NCI-H226 (cell line): ENCODE results near the gene VPS72.

Source experiments
- DNase-seq: peaks from one replicate; pipeline ENCODE4 v3.0.0-alpha.2; 2015

The VPS72 gene

DNA sequence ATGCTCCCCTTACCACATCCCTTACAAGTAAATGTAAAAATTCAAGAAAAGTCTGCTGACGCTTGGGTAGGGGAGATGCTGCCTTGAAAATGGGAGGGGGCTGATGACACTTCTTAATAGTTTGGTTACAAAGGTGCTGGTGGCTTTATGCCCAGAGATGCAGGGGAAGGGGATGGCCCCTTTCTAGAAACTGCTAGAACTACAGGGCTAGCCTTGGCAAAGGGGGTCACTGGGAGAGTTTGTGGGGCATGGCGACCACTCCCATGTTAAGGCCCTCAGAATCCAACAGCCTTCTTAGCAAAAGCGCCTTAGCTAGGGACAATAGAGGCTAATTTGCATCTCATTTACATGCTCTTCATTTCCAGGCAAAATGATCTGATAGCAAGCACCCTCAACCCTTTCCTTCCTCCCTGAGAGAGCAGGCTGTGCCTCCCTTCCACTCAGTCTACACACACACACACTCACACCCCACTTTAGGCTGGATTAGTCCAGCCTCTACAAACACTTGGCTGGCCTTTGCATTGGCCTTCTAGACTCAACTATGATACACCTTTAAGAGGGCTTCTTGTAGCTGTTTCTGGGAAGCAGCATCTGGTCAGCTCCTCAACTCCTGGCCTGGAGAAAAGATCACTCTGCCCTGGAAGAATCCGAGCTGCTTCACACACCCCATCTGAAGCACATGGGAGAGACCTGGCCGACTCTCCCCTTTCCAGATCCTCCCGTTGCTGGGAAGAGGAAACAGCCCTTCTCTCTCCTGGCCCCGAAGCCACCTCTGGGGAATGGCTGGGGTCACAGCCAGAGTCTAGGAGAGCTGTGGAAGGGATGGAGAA is 45.3 kb downstream of the VPS72 start:
- DNase-seq = no peak

DNA sequence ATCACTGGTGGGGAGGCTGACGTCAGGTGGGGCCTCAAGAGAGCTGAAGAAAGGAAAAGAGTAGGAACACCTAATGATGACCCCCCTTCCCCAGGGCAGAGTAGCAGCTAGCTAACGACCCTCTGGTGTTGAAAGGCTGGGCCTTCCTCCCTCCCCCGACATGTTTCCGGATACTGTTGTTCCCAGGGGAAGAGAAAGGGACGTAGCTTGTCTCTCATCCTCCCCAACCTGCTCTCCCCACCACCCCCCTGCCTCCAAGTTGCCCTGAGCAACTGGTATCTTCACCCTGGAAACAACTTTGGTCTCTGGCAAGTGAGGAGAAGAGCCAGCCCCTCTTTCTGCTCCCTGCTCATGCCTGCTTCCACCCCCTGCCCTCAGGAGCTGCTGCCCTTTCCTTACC is 46.0 kb downstream of the VPS72 start:
- DNase-seq = no peak

DNA sequence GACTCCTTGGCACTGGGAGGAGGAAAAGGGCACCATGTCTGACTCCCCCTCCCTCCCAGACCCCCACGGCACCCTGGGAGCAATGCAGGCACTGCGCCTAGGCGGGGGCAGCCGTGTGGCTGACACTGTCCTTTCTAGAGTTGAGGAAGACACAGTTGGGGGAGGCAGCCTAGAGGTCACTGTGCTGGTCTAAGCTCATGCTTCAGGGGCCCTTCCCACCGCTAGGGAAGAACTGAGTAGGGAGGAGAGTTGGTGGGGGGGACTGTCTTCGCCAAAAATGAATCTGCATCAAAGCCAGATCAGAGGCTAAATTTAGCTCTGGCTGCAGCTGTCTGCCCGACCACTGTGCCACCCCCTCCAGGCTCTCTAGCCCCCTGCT is 47.0 kb downstream of the VPS72 start:
- no peak for DNase-seq

DNA sequence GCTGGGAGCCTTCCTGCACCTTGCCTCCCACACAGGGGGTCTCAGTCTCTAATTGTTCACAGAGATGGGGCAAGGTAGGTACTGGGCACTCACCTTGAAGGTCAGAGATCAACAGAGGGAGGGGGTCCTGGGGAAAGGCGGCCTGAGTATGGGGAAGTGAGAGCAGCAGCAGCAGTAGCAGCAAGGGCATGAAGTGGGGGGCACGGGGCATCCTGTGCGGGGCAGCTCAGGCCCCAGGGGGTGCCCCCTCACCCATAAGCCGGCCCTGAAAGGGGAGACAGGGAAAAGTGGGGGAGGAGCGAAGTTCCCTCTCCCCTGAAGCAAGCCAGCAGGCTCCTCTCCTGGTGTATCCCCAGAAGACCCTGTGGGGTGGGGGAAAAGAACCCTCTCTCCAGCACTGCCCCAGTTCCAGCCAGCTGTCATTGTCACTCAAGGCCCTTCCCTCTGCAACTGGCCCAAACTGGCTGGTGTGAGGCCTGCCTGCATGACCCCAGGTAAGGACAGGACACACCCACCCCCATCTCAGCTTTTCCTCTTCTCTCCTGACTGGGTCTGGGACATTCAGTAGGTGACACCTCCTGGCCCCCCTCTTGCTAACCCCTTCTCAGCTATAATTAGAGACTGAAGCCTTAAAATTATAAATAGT is 47.5 kb downstream of the VPS72 start:
- no peak for DNase-seq

DNA sequence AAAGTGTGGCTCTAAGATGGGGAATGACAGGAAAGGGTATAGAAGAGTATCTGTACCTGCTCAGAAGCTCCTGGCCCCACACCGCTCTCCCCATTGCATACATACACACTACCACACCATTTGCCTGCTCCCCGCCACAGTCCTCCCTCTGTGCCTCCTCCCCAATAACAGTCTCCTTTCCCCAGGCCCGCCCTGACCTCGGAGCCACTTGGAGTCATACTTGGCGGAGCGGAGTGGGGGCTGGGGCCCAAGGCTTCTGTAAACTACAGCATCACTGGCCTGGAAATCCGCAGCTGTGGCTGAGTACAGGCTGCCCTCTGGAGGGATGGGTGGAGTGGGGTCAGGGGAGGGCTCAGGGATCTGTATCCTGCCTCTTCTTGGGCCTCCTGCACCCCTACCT is 52.2 kb downstream of the VPS72 start:
- no peak for DNase-seq

DNA sequence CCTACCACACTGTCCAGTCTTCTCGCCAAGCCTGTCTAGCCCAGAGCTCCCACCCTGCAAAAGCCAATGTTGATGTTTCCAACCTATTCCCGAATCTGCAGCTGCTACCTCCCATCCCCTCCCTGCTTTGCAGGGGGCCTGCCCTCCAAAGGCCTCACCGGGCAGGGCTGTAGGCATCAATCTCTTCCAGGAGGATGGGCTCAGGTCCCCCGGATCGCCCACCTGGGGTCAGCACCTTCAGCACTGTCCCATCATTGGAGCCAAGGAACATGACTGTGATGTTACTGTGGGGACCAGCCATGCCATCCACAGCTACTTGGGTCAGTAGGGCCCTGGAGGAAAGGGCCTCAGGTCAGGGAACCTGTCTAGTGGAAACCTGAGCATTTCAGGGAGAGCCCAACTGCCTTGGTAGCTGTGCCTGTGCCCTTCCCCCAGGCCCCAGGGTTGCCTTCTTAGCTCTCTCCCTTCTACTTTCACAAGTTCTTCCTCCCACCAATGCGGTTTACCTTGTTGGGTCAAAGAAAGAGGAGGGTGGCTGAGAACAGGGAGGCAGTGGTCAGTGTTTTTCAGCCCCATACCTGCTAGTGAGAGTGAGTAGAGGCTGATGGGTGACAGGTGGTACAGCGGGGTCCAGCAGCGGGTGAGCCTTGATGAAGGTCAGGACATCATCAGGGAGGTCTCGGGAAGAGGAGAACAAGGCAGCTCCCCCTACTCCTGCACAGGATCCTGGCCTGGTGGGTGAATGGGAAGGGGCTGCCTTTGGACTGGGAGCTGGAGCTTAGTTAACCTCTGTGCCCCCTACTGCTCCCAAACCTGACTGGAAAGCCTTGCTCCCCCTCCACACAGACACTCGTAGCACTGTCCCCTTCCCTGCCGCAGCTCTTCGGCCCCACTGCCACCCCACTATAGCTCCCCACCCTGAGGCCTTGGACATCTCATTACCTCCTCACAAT is 54.3 kb downstream of the VPS72 start:
- no peak for DNase-seq

DNA sequence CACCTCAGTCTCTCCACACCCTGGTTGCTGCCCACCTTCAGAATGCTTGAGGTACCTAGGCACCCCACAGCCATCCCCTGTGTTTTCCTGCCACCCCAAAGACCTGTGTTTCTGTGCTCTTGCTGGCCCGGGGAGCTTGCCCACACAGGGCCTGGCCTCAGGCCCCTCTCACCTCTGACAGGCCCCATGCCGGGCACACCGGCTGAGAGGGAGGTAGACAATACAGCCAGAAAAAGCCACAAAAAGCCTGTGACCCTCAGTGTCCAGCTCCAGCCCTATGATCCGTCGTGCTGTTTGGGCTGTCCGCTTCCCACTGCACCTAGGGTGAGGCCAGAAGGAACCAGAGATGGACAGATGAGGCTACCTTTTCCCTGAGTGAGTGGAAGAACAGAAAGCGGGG is 55.0 kb downstream of the VPS72 start:
- DNase-seq = no peak

DNA sequence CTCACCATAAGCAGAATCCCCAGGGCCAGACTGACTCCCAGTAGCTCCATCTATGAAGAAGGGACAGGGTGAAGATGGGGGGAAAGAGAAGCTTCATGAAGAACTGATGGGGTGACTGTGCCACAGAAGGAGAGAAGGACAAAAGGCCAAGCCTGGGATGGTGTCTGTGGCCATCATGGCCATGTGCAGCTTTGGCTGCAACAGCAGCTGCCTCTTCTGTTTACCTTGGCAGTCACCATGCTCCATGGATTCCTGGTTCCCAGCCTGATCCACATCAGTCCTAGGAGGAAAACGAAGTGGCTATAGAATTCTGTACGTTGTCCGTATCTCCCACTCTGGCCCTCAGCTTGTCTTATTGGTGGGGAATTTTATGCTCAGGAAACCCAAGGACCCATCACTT is 55.6 kb downstream of the VPS72 start:
- DNase-seq = no peak

DNA sequence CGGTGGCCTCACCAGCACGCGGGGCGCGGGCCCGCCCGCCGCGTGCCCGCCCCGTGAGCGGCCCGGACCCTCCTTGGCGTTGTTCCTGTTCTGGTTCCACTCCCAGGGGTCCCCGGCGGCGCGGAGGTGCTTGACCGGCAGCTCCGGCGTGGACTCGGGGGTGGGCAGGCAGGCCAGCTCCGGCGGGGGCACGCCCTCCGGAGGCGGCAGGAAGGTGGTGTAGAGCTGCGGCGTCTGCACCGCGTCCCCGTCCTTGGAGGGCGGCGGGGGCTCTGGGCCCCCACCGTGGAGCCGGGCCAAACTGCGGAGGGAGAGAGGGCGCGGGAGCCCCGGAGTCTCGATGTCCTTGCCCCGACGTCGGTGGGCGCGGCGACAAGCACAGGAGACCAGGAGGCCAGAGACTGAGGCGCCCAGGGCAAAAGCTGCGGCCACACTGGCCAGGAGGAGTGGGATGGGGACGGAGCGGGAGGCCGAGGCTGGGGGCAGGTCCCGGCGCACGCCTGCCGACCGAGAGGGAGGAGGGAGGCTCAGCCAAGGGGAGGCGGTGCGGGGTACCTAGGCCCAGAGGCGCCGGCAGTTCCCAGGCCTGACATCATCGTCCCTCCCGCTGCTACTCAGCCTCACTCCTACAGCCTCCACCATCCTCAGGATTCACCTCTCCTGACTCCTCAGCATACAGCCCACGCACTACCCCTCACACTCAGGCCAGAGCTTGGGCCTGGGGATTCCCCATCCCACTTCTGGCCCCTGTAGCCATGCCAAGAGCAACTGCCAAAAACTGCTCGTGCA is 56.8 kb downstream of the VPS72 start:
- DNase-seq = no peak

DNA sequence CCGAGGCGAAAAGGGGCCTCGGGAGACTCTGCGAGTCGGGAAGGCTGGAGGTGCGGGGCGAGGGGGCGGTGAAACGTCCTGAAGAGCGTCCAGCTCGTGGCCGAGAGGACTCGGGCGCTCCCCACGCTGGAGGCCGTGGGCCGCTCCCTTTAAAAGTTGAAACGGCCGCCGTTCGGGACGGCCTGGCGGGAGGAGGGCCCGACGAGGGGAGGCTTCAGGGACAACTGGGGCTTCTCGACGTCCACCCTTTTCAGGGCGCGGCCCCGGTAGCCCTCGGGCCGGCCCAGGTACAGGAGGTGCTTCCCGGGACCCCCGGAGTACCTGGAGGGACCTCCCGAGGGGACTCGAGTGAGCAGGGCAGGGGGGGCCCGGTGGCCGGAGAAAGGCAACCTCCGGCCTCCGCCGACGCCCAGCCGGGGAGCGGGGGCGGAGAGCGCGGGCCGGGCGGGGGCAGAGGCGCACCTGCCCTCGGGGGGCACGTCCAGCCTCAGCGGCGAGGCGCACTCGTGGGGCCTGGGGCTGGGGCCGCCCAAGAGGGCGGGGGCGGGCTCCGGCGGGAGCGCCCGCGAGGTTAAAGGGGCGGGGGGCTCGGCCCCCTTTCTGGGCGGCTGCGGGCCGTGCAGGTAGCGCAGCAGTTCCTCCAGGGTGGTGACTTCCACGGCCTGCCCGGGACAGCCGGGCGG is 57.5 kb downstream of the VPS72 start:
- DNase-seq = no peak

DNA sequence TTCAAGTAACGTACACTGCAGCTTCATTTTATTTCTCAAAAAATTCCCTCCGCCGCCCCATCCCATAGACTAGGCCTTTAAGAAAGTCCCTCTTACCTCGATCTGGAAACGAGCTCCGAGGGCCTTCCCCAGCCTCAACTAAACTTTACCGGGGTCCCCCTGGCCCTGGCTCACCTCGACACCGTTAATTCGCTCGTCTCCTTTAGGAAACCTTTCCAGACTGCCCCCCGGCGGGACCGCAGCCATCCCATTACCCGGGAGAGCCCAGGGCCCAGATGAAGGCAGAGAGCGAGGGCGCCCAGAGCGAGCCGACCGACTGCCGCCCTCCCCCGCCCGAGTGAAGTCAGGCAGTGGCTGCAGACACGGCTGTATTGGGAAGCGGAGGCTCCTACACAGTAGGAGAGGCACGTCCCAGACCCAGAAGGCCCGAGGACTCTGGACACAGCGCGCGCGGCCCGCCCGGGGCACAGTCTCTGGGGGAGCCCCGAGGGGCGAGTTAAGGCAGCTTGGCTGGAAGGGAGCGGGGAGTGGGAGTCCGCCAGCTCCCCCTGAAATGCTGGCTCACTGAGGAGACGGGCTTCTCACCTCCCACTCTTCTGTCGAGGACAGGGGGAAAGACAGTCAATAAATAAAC is 58.2 kb downstream of the VPS72 start:
- no peak for DNase-seq

DNA sequence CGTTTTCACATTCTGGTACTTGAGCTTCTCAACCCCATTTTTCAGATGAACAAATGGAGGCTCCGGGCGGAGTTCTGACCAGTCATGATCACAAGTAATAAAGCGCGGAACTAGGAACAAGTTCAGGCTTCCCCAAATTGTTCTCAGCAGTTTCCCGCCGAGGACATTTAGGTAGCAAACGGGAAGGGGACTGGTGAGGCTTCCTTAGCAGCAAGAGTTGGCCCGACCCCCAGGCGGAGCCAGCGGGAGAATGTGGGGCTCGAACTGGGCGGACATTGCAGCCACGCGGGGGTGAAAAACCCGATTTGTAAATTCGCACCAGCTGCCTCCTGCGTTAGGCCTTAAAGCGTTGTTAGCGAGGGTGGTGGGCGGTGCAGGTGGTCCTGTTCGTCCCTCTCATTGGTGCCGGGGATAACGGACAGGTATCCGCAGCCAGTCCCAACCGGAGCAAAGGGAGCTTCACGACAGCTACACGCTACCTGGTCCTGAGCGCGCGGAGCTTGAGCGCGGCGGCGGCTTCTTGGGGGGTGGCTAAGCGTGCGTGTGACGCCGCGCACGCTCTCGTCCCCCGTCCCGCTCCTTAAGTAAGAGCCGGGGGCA is 58.9 kb downstream of the VPS72 start:
- no peak for DNase-seq

DNA sequence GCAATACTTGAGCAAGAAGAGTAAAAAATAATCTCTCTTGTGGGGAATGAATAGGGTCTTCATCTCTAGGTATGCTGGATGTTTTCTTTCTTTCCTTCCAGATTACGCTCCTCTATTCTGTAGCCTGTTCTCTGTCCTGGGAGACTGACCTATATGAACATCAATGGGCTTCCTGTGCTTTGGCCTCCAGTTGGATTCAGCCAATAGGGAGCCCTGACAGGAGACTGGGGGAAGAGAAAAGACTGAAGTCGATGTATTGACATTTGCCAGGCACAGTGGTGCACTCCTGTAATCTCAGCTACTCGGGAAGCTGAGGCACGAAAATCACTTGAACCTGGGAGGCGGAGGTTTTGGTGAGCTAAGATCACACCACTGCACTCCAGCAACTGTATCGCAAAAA is 61.2 kb downstream of the VPS72 start:
- no peak for DNase-seq
